ENCODE results near the gene SCLY.

SCLY gene

DNA sequence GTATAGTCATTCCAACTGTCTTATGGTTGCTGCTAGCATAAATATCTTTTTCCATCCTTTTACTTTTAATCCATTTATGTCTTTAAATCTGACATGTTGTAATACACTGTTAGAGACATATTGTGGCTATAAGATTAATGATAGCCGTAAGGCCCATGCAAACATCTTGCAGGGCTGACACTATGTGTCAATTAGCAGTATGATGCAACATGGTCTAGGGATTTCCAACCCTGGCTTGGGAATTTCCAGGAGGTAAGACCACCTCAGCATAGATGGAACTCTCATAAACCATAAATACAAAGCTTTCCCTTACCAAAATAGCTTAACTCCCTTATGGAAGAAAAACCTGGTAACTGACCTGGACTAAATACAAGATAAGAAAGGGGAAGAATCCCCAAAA, 16.5 kb downstream of the SCLY start:
- DNase-seq = no peak

DNA sequence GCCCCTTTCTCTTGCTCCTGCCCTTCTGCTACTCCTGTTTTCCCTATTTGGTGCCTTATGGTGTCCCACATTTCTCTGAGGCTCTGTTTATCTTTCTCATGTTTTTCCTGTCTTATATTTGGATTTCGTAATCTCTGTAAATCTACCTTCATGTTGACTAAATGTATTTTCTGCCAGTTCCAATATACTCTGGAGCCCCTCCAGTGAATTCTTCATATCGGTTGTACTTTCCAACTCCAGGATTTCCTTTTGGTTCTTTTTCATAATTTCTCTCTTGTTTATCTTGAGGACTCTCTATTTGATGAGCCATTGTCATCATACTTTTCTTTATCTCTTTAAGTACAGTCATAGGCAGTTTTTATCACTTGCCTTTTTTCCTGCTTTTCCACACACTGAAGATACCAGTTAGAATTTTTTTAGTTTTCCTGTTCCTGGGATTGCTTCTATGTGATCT, 19.1 kb downstream of the SCLY start:
- no peak for DNase-seq

DNA sequence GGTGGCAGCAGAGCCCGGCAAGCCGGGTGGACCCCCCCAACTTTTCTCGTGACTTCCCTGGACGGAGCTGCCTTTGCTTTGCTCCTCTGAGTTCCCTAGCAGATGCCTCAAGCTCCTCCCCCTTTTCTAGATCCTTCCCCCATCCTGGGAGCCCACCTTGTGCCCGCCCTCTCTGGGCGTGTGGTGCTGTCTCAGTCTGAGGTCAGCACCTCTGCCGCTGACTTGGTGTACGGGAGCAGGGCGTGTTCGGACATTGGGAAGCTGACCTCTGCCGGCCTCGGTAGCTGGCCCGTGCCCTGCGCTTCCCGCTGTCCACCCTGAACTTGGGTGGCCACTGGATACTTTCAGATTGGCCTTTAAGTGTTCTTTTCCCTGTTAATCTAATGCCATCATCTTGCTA, 19.7 kb downstream of the SCLY start:
- no peak for DNase-seq

DNA sequence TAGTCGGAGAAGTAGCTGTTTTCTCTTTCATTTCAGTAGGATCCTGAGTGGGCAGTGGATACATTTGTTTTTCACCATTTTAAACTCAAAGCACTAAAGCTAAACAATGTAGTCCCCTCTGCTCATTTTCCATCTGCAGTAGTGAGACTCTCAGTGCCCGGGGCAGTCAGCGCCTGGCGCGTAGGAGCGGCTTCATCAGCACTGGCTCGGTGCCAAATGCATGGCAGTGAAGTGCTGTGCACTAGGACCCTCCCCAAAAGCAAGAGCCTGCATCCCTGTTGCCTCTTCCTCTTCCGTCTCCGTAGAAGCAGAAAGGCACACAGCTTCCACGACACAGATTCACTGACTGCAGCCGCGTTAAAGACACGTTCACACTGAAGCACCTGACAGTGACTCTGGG, 20.3 kb downstream of the SCLY start:
- DNase-seq = no peak

DNA sequence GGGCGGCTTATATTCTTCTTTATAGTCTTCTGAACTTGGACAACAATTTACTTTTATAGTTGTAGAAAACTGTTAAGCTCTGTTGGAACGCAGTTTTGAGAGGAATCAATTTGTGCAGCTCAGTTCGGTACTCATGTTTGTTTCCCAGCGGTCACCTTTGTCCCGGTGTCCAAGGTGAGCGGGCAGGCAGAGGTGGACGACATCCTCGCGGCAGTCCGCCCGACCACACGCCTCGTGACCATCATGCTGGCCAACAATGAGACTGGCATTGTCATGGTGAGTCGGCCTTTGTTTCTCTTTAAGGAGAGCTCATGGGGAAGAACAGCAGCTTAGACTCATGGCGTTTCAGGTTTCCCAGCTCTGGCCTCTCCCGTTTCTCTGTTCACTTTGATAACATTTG, 20.8 kb downstream of the SCLY start:
- DNase-seq = no peak

DNA sequence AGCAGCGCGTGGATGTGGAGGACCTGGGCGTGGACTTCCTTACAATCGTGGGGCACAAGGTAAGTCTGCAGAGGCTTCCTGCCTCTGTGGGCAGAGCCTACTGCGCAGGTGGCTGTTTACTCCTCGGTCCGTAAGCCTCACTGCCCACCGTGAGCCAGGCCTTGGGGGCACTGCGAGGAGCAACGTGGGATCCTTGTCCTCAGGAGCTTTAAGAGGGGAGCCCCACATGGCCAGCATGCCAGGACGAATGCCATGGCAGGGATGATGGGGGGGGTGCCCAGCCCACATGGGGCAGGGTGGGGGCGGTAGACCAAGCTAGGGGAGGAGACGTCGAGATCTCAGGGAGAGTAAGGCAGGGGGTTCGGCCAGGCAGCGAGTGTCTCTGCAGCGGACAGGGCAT, 21.4 kb downstream of the SCLY start:
- DNase-seq = no peak

DNA sequence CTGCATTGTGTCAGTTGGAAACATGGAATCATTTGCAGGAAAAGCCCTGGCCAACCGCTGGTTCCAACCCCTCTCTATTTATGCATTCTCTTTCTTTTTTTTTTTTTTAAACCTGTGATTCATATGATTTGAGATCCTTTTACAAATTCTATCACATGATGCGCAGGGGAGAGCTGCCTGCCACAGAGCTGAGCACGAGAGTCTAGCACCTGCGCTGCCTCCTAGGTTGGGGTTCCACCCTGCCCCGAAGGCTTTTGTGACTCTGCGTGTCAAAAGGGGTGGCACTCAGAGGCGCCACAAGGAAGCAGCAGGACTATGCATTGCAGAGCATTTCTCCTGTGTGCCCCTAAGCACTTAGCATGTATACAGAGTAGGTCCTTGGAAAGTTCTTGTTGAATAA, 22.0 kb downstream of the SCLY start:
- DNase-seq = no peak

DNA sequence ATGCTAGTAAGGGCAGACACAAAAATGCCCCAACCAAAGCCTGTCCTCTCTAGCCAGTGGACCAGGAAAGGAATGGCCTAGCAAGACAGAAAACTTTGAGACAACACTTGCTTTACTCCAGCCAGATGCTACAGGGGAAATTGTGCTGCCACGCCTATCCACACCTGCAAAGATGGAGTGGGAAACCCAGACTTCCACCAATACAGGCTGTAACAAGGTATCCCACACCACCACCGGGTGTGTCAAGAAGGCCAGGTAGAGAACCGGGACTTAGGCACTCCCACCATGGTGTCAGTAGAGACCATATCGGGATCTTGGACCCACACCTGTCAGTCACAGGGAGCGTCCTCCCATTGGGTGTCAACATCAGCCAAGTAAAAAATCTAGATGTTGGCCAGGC, 23.1 kb downstream of the SCLY start:
- DNase-seq = no peak

DNA sequence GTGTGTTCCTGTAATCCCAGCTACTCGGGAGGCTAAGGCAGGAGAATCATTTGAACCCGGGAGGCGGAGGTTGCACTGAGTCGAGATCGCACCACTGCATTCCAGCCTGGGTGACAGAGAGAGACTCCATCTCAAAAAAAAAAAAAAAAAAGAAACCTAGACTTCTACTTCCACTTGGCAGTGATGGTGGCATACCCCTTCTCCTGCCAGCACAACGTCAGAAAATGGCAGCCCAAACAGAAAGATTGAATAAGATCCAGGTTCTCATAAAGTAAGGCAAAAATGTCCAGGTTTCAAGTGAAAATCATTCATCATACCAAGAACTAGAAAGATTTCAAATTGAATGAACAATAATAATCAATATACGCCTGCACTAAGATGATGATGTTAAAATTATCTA, 24.0 kb downstream of the SCLY start:
- DNase-seq = no peak

DNA sequence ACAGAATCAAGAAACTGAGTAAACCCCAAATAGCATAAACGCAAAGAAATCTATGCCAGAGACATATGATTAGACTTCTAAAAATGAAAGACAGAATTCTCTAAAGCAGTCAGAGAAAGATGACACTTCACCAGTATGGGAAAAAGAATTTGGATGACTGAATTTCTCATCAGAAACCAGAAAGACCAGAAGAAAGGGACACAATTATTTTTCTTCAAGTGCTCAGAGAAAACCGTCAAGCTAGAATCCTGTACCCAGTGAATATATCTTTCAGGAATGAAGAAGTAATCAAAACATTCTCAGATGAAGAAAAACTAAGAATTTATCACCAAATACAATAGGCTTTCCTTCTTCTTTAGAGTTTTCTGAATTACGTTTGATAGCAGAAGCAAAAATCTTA, 25.1 kb downstream of the SCLY start:
- no peak for DNase-seq

DNA sequence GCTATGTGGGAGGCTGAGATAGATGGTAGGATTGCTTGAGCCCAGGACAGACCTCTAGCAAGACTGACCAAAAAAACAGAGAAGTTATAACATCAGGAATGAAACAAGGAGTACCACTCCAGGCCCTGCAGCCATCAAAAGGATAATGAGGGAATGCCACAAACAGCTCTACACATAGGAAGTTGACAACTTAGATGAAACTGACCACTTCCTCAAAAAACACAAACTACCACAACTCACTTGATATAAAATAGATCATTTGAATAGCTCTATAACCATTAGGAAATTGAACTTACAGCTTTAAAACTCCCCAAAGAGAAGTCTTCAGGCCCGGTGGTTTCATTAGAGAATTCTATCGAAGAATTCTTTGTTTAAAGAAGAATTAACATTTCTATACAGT, 26.4 kb downstream of the SCLY start:
- DNase-seq = no peak

DNA sequence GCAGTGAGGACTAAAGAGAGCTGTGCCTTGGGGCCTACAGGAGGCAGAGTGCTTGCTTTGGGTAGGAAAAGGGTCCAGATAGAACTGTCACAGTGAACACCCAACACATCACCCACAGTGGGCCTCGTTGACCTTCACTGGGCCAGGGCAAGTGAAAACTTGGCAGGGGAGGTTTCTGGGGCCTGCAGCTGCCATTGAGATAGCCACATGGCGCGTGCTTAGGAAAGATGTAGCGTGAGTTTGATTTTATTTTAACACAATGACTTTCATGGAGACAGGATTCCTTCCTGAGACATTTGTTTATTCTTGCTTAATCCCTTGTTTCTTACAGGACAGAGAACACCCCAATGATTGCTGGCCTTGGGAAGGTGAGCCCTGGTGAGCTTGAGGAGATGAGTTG, 30.1 kb downstream of the SCLY start:
- DNase-seq = no peak

DNA sequence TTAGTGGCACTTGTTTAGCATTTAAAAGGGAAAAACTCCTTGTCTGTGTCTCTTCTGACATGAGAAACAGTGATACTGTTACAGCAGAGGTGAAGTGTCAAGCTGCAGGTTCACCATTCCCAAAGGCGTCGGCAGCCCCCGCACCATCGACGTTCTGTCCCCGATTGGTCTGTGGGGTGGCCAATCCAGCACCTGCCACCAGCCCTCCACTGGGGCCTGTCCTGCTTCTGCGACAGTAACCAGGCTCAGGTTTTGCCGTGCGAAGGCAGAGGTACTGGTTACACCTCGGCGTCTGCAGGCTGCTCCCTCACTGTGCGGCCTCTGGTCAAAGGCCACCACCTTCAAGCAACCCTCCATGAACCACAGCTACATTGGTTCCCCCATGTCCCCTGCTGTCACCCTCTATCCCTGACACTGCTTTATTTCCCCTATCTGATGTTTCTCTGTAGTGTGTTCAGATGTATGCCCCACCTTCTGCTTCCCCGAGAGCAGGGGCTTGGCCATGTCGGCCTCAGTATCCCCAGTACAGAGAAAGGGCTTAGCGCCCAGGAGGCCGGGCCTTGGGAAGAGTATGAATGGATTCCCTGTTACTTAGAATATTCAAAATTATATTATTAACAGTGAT, 30.7 kb downstream of the SCLY start:
- no peak for DNase-seq

DNA sequence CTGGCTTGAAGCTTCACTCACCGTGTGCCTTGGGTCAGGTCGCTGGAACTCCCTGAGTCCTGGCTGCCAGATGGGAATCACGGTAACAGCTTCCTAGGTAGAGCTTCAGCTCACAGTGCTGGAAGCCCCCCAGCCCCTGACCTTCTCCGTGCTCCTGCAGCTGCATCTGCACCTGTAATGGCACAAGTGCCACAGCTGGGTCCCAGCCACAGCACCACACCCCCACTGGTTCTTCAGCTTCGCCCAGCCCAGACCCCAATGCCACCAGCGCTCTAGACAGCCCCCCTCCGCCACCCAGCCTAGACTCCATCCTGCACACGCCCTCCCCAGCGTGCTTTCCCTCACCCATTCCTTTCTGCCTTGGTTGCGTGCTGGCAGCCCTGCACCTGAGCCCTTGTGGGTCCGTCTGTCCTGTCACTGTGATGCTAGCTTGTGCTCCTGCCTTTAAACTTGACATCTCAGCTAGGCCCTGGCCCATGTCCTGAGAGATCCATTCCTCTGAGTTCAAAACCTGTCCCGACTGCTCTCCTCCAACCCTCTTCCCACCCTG, 31.8 kb downstream of the SCLY start:
- no peak for DNase-seq

DNA sequence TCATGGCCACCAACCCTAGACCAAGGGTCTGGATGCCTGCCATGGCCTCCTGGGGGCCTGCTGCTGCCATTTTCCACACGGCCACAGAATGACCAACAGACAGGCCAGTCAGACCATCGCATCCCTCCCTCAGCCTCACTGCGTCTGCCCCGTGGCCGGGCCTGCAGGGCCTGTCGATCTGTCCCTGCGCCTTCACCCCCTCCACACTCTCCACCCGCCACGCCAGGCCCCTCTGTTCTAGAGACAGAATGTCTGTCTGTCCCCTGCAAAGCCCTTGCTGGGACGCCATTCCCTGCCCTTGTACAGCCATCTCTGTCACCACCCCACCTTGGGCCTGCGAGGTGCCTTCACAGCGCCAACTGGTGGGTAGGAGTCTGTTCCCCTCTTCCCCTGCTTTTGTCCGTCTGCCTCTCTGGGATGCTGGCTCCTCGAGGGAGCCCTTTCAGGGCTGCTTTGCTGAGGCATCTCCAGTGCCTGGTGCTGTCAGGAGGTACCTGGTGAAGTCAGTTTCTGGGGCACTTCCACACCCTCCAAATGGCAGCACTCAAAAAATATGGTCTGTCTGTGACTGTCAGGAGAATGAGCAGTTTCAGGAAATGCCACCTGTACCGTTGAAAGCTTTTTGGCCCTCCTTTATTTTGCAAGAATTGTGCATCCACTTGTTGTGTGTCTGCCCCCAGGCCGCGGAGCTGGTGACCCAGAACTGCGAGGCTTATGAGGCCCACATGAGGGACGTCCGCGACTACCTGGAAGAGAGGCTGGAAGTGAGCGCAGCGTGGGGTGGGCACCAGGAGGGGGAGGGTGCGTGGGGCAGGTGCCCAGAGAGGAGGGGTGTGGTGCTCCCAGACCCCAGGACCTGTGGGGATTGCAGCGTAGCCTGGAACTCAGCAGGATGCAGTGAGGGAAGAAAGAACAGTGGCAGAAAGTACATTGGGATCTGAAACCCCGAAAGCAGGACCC, 32.7 kb downstream of the SCLY start:
- no peak for DNase-seq

DNA sequence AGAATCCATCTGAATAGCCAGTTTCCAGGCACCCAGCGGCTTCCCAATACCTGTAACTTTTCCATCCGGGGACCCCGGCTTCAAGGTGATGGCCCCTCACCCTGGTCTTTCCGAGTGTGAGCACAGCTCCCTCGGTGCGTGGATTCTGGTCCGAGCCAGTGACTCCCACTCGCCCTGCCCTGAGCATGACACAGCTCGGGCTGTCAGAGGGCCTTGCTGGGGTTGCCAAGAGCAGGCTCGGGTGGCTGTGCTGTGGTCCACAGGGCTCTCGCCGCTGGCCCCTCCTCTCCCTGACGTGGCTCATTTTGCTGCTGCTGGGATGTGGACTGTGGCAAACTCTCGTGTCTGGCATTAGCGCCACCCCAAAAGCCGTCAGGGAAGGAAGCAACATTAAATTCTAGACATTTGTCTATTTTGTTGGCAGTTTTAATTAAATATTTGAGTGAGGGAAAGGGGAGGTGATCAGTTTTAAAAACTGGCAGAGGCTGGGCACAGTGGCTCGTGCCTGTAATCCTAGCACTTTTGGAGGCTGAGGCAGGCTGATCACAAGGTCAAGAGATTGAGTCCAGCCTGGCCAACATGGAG, 33.7 kb downstream of the SCLY start:
- no peak for DNase-seq

DNA sequence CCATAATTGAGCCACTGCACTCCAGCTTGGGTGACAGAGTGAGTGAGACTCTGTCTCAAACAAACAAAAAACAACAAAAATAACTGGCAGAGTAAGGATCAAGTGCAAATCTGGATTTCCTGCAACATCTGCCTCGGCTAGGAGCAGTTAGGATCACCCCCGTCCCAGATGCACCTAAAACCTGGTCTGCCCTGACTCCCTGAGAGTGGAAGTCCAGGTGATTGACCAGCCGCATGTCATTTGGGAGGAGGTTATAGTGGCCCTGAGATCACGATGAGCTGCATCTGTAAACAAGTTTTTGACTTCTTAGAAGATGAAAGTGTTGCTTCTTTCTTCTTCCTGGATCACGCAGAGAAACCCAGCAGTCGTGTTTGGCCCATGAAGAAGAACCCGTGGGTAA, 34.3 kb downstream of the SCLY start:
- no peak for DNase-seq

DNA sequence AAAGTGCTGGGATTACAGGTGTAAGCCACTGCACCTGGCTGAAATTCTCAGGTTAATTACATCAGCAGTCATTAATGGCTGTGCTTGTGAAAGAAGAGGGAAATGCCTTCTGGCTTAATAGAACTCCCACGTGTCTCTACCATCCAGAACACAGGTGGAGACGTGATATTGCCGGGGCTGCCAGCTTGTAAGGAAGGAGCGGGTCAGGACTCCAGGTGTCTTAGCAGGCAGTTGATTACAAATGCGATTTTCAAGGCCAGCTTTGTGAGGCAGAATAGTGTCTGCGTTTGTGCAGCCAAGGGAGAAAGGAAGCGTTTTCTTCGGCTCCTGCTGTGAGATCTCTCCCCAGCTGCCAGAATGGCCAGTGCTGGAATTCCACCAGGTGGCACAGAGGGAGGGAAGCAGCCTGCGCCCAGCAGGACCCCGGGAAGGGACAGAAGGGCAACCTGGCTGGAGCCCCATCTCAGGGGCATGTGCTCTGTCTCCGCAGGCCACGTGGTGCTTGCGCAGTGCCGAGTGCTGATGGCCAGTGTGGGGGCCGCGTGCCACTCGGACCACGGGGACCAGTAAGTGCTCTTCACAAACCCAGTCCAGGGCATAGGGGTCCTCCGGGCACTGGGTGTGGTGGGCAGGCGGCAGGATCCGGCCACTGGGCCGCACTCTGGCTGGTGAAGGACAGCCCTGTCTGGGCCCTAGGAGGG, 35.7 kb downstream of the SCLY start:
- no peak for DNase-seq

DNA sequence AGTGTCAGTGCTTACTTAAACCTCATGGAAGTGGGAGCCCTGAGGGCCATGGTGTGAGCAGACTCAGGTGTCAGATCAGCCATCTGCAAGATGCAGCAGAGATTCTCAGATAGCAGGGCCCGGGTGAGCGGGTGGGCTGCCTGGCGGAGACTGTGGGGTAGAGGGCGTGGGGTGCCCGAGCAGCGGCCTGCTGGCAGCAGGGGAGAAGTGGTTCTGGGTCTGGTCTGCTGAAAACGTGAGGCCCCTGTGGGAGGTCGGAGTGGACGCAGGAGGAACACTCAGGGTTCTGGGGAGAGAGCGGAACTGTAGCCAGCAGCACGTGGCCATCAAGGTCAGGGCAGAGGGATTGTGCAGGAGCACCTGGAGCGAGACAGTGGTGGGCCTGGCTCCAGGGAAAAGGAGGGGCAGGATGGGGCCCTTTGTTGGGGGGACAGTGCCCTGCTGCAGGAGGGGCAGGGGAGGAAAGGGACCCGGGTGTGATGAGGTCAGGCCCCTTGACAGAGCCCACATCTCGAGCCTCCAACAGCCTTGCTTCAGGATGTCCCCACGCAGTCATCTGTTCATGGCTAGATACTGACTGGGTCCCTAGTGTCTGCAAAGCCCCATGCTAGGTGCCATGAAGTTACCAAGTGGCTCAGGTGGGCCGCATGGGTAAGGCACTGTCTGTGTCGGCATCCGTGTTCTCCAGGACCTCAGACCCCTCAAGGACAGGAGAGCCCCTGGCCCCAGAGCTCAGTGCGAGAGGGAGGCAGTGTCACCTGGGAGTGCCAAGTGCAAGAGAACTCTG, 36.6 kb downstream of the SCLY start:
- DNase-seq = no peak

DNA sequence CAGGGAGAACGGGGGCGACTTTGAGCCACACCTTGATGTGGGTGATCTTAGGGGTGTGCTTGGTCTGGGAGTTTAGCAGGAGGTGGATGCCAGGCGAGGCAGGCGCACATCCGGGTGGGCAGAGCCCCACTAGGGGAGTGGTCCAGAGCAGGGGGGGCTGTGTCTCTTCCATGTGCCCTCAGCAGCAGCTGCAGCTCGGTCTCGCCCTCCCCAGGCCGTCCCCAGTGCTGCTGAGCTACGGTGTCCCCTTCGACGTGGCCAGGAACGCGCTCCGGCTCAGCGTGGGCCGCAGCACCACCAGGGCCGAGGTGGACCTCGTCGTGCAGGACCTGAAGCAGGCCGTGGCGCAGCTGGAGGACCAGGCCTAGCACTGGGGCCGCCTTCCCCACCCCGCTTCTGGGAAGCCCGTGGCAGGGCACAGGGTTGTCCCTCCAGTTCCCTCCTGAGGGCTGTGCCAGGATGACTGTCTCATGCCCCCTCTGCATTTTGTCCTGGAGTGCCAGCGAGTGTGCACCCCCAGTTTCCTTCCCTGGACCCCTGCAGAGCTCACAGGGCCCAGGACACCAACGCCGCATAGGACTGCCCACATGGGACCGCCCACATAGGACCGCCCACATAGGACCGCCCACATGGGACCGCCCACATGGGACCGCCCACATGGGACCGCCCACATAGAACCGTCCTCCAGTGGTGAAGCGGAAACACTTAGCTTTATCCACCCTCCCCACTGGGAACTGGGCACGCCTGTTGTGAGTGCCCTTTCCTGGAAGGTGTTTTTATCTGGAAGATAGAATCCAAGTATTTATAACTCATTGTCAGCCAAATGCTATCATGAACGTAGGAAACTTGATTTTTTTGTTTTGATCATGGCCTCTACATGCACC, 37.4 kb downstream of the SCLY start:
- no peak for DNase-seq
